ENCODE results near the gene RAPGEF4.

RAPGEF4 gene

GRCh38 chr2:172962824-172963223, 227.2 kb downstream of the RAPGEF4 start:
- CTCF ChIA-PET, result no interaction called here

GRCh38 chr2:172964511-172965139, 229.0 kb downstream of the RAPGEF4 start:
- Histone ChIP-seq H3K4me3 (ENCODE audit: low read depth, low read length) (no peak overlapping the region), H3K9me3 (ENCODE audit: control insufficient read depth, insufficient read depth, low read depth, low read length) (no peaks in the 10 kb centered on the region), H3K27ac (ENCODE audit: extremely low read depth, low read depth, low read length) (no peak overlapping the region), H3K4me1 (ENCODE audit: control insufficient read depth, insufficient read depth, low read length) (no peaks in the 10 kb centered on the region), H3K36me3 (ENCODE audit: control insufficient read depth in 2 of 2, insufficient read depth in 1 of 2, low read length in 2 of 2) (no peaks in the 10 kb centered on the region)
- ChIA-PET POLR2A (interaction anchor here (0.7 kb wide), 1 partner anchor 231 kb away, joined by 3 read pairs; no protein-coding TSS in a partner anchor), CTCF (interaction anchor here (1.4 to 1.6 kb wide), 2 partner anchors 32 to 159 kb away, joined by 3 to 5 read pairs; no protein-coding TSS in a partner anchor)
- TF ChIP-seq GLI2 (tag by site-specific recombination; IDR thresholded peaks at IDR 0.05; ENCODE audit: borderline replicate concordance, low read depth) (no peak), PATZ1 (tag by site-specific recombination; IDR thresholded peaks at IDR 0.05) (no peak), MEIS1 (CRISPR knock-in tag; IDR thresholded peaks at IDR 0.05; ENCODE audit: borderline replicate concordance) (no peak), ZFHX2 (tag by site-specific recombination; conservative IDR thresholded peaks at IDR 0.05) (no peak), ZNF155 (tag by site-specific recombination; IDR thresholded peaks at IDR 0.05) (no peak), ZBTB26 (tag by site-specific recombination; optimal IDR thresholded peaks at IDR 0.05) (no peak), SALL2 (tag by site-specific recombination; IDR thresholded peaks at IDR 0.05; ENCODE audit: borderline replicate concordance) (no peak), ZNF2 (tag by site-specific recombination; IDR thresholded peaks at IDR 0.05) (no peak), ZNF76 (tag by site-specific recombination; IDR thresholded peaks at IDR 0.05; ENCODE audit: borderline replicate concordance, low read depth) (no peak), ZNF169 (tag by site-specific recombination; IDR thresholded peaks at IDR 0.05) (no peak), GLI4 (tag by site-specific recombination; IDR thresholded peaks at IDR 0.05) (no peak), ELK4 (IDR thresholded peaks at IDR 0.05; ENCODE audit: borderline replicate concordance, low read depth, low read length) (no peak), ZNF433 (tag by site-specific recombination; IDR thresholded peaks at IDR 0.05; ENCODE audit: low read depth) (no peak), ZNF585B (tag by site-specific recombination; IDR thresholded peaks at IDR 0.05) (no peak)

More at GRCh38 chr2:172962824-172963223, 227.2 kb downstream of the RAPGEF4 start:
- POLR2A ChIA-PET, result no interaction called here
- H3K9me3 ChIP-seq (ENCODE audit: control insufficient read depth, insufficient read depth, low read depth, low read length), result no peaks in the 10 kb centered on the region
- TF ChIP-seq ZNF514 (tag by site-specific recombination; IDR thresholded peaks at IDR 0.05) (no peak), ZNF404 (tag by site-specific recombination; IDR thresholded peaks at IDR 0.05) (no peak), SP7 (tag by site-specific recombination; IDR thresholded peaks at IDR 0.05) (0 out of 2 replicates have a peak, but pooled peaks have one; percentile 12), ZNF24 (tag by site-specific recombination; IDR thresholded peaks at IDR 0.05) (no peak), BCL11A (tag by site-specific recombination; IDR thresholded peaks at IDR 0.05; ENCODE audit: low read depth) (no peak)
- no peak overlapping the region for H3K27ac ChIP-seq (ENCODE audit: extremely low read depth, low read depth, low read length)
- no peaks in the 10 kb centered on the region for H3K36me3 ChIP-seq (ENCODE audit: control insufficient read depth in 2 of 2, insufficient read depth in 1 of 2, low read length in 2 of 2)
- H3K4me1 ChIP-seq (ENCODE audit: control insufficient read depth, insufficient read depth, low read length), result no peaks in the 10 kb centered on the region
- H3K4me3 ChIP-seq (ENCODE audit: low read depth, low read length), result no peak overlapping the region
